ENCODE measurements around the gene HEXIM2. TPM values are rescaled to one million over a fixed set of nuclear protein-coding genes. Genes with fewer than 3 reads are reported as not detected.

The HEXIM2 gene
- total RNA-seq, 1 donor from 2014 or later: 3.3 TPM

GRCh38 chr17:45143767-45144198 is 17.9 kb upstream of the HEXIM2 start:
- no peak for DNase-seq (ENCODE audit: extremely low read depth, low read depth, low spot score)

- DNase-seq (ENCODE audit: extremely low read depth, low read depth, low spot score): no peak
These were observed 17.3 kb upstream of the HEXIM2 start for GRCh38 chr17:45144199-45145034.

- no peak for DNase-seq (ENCODE audit: extremely low read depth, low read depth, low spot score)
These were observed 16.7 kb upstream of the HEXIM2 start for GRCh38 chr17:45145035-45145389.

- DNase-seq (ENCODE audit: extremely low read depth, low read depth, low spot score): no peak
These were observed 15.5 kb upstream of the HEXIM2 start for GRCh38 chr17:45146166-45146565.

GRCh38 chr17:45146592-45146889 is 15.1 kb upstream of the HEXIM2 start:
- no peak for DNase-seq (ENCODE audit: extremely low read depth, low read depth, low spot score)

GRCh38 chr17:45146890-45147580 is 14.6 kb upstream of the HEXIM2 start:
- no peak for DNase-seq (ENCODE audit: extremely low read depth, low read depth, low spot score)

- no peak for DNase-seq (ENCODE audit: extremely low read depth, low read depth, low spot score)
These were observed 14.0 kb upstream of the HEXIM2 start for GRCh38 chr17:45147581-45148182.

GRCh38 chr17:45148183-45149036 is 13.3 kb upstream of the HEXIM2 start, which contains the start of gene HEXIM1:
HEXIM1 (plus strand) TSS chr17:45148475; CDS start chr17:45149191, 716 bp downstream.
- DNase-seq (ENCODE audit: extremely low read depth, low read depth, low spot score): peak; percentile 96

- no peak for DNase-seq (ENCODE audit: extremely low read depth, low read depth, low spot score)
These were observed 12.5 kb upstream of the HEXIM2 start for GRCh38 chr17:45149037-45149668.

GRCh38 chr17:45149669-45150664 is 11.7 kb upstream of the HEXIM2 start:
- no peak for DNase-seq (ENCODE audit: extremely low read depth, low read depth, low spot score)

GRCh38 chr17:45150911-45151809 is 10.5 kb upstream of the HEXIM2 start:
- DNase-seq (ENCODE audit: extremely low read depth, low read depth, low spot score): no peak

GRCh38 chr17:45155029-45155428 is 6.6 kb upstream of the HEXIM2 start:
- DNase-seq (ENCODE audit: extremely low read depth, low read depth, low spot score): no peak

- no peak for DNase-seq (ENCODE audit: extremely low read depth, low read depth, low spot score)
These were observed 6.2 kb upstream of the HEXIM2 start for GRCh38 chr17:45155483-45155882.

GRCh38 chr17:45156242-45156641 is 5.4 kb upstream of the HEXIM2 start:
- no peak for DNase-seq (ENCODE audit: extremely low read depth, low read depth, low spot score)

GRCh38 chr17:45160447-45161287 is 1.0 kb upstream of the HEXIM2 start:
- no peak for DNase-seq (ENCODE audit: extremely low read depth, low read depth, low spot score)

- DNase-seq (ENCODE audit: extremely low read depth, low read depth, low spot score): no peak
These were observed 481 bp downstream of the HEXIM2 start for GRCh38 chr17:45162025-45162687.

Data from glomerular endothelial cell (primary cell).